Erythroblast (primary cell): ENCODE results near the gene COL6A2.

Experiments
- GATA1 ChIP-seq: IDR thresholded peaks from 2 replicates; pipeline ENCODE4 v1.6.1; 2011; ENCODE audit warnings: low read depth, mild to moderate bottlenecking, control low read depth, low read length, moderate library complexity
- POLR2A ChIP-seq: IDR thresholded peaks from 2 replicates; pipeline ENCODE4 v1.6.1; 2011; ENCODE audit warnings: mild to moderate bottlenecking, low read length

DNA sequence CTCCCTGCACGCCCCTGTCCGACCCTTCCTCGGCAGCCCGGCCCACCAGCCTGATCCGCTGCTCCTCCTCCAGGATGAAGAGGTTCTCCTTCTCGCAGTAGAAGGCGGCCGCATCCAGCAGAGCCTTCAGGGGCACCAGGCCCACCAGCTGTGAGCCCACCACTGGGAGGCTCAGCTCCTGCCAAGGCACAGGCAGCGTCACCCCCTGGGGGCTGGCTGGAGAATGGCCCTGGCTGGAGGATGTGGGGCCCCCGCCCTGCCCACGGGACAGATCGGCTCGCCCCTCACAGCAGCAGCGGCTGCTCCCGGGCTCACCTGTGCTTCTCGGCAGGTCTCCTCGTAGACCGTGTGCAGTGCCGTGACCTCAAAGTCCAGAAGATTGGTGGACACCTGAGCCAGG lies 52.2 kb downstream of the COL6A2 start:
- TF ChIP-seq POLR2A (no peak), GATA1 (no peak)
